ENCODE results near the gene SPOCK1.
"Not testable (repeated sequence)": the region's sequence is repeated elsewhere in the genome, so short reads cannot be mapped to it uniquely, and the experiment has no call there.

SPOCK1 gene

DNA sequence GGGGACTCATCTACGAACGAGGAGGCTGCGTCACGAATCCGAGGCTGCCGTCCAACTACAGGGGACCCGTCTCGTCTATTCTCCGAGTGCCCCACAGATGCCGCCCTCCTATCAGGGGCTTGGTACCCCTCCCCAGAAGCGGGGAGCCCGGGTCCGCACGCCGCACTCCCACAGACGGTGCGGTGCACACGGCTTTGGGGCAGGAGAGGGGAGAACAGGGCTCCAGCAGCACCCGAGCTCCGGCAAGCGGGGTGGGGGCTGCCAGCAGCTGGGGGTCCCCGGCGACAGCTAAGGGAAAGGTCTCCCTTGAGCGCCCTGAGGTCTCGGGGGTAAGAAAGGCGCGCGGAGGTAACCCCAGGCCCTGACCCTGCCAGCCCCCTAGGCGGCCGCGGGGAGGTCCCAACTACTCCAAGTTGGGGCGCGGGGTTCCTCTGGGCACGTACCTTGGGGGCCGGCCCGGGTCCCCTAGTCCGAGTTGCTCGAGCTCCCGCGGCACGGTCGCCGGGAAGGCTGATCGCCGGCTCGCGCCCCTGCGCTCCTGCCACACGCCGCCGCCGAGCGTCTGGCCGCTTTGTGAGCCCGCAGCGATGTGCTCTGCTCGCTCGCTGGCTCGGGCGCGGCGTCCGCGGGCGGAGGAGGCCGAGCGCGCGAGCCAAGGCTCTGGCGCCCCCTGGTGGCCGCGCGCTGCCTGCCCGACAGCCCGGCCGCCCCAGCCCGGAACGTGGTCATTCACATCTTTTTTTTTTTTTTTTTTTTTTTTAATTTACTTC lies at the start of gene SPOCK1:
Gene SPOCK1, minus strand, starts transcription at position 591 of the 770 bp plus-strand sequence.
- DNase-seq (ENCODE audit: low read depth in 2 of 2): peak; percentile 25 to 58

DNA sequence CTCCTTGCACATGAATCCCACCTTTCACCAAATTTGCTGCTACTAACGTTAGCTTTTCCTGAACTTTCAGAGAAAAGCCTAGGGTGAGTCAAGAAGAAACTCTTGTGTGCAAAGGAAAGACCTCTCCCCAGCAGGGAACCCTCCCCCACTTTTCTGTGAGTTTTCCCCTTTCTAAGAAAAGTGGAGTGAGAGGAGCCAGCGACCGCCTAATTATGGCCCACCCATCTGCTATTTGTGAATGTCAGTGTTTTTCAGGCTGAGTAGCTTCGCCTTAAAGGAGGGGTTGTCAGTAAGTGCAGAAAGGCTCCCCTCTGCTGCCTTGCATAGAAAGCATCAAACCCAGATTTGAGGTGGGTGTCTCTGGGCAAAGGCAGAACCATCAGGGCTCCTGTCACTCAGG lies 46.8 kb upstream of the SPOCK1 start:
- no peak for DNase-seq (ENCODE audit: low read depth in 2 of 2)

DNA sequence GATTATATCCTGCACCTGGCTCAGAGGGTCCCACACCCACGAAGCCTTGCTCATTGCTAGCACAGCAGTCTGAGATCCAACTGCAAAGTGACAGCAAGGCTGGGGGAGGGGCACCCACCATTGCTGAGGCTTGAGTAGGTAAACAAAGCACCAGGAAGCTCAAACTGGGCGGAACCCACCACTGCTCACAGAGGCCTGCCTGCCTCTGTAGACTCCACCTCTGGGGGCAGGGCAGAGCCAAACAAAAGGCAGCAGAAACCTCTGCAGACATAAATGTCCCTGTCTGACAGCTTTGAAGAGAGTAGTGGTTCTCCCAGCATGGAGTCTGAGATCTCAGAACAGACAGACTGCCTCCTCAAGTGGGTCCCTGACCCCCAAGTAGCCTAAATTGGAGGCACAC lies 36.3 kb upstream of the SPOCK1 start:
- not testable (repeated sequence) for DNase-seq (ENCODE audit: low read depth in 2 of 2)

DNA sequence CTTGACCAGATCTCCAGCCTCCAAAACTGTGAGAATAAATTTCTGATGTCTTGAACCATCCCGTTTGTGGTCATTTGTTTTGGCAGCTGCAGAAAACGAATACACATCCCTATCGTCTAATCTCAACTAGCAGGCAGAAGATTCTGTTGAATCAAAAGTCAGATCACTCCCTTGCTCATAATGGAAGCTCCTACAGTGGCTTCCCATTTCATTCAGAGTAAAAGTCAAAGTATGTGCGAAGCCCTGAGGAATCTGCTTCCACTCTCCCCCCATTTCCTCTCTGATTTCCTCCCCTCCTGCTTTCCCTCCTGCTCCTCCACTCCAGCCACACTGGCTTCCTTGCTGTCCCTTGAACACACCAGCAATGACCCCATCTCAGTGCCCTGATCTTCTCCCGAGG lies 34.8 kb upstream of the SPOCK1 start:
- no peak for DNase-seq (ENCODE audit: low read depth in 2 of 2)

DNA sequence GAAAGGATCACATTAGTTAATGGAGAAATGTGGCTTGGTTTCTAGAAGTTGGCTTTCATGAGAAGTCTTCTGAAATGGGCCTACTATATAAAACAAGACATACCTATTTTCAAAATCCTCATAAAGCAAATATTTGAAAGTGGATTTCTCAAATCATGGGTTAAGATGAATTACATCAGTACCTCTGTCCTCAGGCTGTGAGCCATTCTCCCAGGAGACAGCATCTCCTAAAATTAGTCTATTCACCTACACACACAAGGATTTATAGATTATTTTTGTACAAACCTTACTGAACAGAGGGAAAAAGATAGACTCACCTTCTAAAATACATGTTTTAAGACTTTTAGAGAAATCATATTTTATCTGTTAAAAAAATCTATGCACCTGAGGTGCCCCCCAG lies 32.1 kb upstream of the SPOCK1 start:
- DNase-seq (ENCODE audit: low read depth in 2 of 2): no peak

DNA sequence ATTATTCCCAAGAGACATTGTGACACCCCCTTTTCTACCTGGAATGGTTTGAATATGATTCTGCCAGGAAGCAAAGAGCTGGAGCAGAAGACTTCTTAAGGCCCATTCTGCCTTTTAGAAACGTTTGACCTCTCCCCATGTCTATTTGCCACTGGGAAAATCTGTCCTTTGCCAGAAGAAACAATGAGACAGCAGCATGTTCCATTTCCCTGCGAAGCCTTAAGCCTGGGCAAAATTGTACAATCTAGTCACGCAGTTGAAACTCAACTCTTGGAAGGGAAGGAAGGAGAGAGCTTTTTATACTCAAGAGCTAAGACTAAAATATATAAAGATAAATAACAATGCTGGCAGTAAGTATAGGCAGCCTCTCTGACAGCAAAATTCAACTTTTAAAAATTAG lies 22.1 kb upstream of the SPOCK1 start:
- DNase-seq (ENCODE audit: low read depth in 2 of 2): no peak

DNA sequence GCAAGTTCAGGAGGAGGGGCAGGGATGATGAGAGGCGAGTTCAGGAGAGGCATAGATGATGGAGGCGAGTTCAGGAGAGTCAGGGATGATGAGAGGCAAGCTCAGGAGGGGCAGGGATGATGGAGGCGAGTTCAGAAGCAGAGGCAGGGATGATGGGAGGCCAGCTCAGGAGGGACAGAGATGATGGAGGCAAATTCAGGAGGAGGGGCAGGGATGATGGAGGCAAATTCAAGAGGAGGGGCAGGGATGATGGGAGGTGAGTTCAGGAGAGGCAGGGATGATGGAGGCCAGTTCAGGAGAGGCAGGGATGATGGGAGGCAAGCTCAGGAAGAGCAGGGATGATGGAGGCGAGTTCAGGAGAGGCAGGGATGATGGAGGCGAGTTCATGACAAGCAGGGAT lies 17.8 kb upstream of the SPOCK1 start:
- DNase-seq (ENCODE audit: low read depth in 2 of 2): no peak

DNA sequence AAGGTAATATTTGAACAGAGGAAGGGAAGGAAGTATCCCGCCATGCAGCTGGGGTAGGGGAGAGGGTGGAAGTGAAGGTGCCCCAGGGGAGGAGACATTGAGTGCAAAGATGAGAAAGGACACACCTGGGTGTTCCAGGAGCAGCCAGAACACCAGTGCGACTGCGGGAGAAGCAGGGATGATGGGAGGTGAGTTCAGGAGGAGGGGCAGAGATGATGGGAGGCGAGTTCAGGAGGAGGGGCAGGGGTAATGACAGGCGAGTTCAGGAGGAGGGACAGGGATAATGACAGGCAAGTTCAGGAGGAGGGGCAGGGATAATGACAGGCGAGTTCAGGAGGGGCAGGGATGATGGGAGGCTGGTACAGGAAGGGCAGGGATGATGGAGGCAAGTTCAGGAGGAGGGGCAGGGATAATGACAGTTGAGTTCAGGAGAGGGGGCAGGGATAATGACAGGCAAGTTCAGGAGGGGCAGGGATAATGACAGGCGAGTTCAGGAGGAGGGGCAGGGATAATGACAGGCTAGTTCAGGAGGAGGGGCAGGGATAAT lies 17.2 kb upstream of the SPOCK1 start:
- DNase-seq (ENCODE audit: low read depth in 2 of 2): no peak

DNA sequence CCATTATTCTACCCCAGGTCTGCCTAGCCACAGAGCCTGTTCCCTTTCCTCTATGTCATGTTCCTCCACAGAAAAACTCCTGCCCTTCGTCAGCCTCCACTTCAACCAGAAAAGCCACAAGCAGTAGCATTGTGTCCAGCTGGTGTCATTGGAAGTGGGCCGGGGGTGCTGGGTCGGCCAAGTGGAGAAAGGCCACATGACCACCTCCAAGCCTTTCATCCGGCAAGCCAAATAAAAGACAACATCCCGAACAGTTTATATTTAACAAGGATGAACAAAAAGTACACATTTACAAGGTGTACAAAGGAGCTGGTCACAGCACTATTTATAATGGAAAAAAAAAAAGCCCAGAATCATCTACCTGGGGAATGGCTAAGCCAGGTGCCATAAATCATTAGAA lies 16.1 kb upstream of the SPOCK1 start:
- DNase-seq (ENCODE audit: low read depth in 2 of 2): no peak

DNA sequence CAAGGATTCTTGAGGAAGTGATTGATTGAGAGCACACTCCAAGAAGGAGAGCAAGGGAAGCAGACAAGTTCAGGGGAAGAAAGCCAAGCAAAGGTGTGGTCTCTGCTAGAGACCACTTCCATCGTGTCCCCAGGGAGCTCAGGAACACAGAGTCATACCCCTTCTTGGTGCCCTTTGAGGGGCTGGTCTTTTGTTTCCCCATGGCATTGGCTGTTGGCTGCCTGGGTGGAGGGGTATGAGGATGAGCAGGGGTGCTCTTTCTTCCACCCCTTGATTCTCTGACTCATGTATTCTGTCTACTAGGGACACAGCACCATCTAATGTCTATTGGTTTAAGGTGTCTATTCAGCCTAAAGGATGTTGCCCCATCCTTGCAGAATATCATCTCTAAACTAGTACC lies 11.5 kb upstream of the SPOCK1 start:
- no peak for DNase-seq (ENCODE audit: low read depth in 2 of 2)

DNA sequence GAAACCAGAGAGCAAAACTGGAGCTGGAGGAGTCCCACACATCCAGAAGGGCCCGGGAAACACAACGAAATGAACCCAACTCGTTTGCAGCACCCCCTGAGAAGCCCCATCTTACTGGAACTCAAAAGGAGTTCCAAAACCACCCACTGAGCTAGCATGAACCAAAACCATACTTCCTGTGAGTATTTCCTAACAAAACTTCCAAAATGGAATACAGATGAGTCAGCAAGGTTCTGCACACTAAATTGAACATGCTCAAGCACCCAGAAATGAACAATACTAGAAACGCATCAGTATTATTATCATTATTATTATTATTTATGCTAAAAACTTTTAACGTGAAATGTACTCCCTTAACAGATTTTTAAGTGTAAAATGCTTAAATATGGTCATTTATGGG lies 8.0 kb upstream of the SPOCK1 start:
- no peak for DNase-seq (ENCODE audit: low read depth in 2 of 2)

DNA sequence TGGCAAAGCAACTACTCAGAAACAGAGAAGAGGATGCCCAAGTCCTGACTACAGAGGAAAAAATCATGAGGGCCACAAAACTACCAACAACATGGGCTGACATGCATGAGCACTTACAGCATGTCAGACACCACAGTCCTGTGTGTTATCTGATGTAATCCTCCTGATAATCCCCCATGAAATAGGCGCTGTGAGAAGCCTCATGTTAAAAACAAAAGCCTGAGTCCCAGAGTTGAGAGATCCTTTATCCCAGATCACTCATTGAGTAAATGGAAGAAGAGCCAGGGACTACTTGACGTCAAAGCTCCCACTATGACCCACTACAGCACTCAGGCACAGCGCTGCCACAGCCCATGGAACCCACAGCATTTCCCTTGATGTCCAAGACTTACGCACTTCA lies 7.2 kb upstream of the SPOCK1 start:
- no peak for DNase-seq (ENCODE audit: low read depth in 2 of 2)

DNA sequence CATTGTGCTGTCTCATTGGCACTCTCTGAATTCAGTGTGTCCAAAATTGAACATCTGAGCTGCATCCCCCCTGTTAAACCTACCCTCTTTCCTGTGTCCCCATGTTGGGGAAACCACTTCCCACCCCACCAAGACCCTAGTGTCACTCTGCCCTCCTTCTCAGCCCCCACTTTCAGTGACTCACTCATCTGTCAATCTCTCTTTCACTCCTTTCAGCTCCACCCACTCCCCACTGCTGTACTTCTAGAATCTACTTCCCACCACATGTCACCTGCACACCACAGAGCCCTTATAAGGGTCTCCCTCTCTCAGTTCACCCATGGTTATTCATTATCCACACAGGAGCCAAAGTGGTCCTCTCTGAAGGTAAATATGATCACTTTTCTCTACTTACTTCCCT lies 5.8 kb upstream of the SPOCK1 start:
- no peak for DNase-seq (ENCODE audit: low read depth in 2 of 2)

DNA sequence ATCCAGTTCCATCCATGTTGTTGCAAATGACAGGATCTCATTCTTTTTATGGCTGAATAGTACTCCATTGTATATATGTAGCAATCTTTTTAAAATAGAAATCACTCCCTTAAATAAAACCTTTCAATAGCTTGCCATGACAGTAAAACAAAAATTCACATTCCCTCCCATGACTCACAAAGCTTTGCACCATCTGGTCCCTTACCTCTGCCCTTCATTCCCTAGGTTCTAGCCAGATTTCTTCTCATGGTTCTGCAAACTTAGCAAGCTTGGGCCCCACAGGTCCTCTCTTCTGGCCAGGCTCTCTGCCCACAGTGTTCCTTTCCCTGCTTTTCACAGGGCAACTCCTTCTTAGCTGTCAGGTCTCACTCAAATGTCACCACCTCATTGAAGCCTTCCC lies 4.3 kb upstream of the SPOCK1 start:
- DNase-seq (ENCODE audit: low read depth in 2 of 2): no peak

DNA sequence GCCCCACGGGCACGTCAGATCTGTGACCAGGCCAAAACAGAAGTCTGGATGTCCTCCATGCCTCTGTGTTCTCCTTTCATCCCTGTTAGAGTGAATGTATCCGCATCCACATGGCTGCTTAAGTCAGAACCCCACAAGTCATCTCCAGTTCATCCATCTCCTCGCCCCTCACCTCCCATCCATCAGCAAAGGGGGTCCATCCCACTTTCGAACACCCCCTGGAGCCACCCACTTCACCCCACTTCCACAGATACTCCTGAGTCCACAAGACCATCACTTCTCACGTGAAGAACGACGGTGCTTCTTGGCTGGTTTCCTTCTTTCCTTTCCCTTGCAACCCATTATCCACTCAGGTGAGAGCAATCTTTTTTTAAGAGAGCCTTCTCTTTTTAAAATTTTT lies 3.5 kb upstream of the SPOCK1 start:
- DNase-seq (ENCODE audit: low read depth in 2 of 2): no peak

DNA sequence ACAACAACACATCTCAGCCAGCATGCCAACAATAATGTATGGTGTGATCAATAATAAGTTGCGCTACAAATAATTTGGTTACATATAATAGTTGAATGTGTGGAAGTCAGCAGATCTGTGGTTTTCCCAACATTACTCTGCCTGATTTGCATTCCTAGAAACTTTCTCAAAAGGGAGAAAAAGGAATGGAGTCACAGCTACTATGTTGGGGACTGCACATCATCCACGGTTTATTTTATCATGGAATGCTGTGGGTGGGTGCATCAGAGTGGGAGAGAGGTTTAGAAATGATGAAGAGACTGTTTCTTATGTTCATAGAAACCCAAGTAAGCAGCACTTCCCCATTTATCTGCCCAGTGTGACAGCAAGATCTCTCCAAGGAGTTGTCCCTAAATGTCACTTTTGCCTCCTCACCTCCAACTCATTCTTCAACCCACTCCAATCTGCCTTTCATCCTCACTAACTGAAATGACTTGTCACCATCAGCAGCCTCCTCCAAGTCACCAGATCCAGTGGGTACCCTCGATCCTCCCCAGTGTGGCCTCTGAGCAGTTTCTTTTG lies 2.8 kb upstream of the SPOCK1 start:
- no peak for DNase-seq (ENCODE audit: low read depth in 2 of 2)

DNA sequence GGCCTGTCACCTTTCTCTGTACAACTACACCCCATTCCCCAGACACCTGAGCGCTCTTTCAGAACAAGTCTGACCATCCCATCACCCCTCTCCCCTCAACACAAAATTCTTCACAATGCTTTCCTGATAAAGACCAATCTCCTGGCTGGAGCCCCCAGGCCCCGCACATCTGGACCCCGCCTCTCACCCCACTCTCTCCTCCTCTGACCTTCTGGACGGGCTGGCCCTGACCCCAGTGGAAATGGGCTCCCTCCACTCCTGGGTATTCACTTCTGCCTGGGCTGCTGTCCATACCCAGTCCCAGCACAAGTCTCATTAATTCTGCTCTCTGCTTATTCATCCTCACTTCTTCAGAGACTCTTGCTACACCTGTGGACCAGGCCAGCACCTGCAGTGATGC lies 2.1 kb upstream of the SPOCK1 start:
- DNase-seq (ENCODE audit: low read depth in 2 of 2): no peak

DNA sequence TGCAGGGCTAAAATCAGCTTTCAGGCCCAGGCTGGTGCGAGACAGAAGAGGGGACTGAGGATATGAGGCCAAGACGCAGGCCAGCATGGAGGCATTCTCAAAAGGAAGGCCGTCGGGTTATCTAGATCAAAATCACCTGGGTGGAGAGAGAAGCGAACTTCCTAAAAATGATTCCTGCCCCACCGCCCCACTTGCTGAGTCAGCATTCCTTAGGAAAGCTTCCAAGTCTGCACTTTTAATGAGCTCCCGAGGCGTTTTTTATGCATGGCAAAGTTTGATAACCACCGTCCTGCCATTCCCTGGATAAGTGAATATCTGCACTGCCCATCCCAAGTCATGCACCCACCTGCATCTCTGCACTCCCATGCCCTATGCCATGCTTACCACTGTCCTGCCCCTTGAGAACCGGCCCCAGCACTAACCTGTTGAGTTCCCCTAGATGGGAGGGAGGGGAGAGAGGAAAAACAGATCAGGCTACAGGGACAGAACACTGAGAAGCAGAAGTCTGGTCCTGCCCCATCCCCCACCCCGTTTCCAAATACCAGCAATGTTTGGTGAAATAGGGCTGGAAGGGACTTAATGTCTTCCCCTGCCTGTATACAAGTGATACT lies 1.6 kb upstream of the SPOCK1 start:
- no peak for DNase-seq (ENCODE audit: low read depth in 2 of 2)

DNA sequence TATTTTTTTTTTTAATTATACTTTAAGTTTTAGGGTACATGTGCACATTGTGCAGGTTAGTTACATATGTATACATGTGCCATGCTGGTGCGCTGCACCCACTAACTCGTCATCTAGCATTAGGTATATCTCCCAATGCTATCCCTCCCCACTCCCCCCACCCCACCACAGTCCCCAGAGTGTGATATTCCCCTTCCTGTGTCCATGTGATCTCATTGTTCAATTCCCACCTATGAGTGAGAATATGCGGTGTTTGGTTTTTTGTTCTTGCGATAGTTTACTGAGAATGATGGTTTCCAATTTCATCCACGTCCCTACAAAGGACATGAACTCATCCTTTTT lies 351 bp upstream of the SPOCK1 start:
- DNase-seq (ENCODE audit: low read depth in 2 of 2): not testable (repeated sequence)

DNA sequence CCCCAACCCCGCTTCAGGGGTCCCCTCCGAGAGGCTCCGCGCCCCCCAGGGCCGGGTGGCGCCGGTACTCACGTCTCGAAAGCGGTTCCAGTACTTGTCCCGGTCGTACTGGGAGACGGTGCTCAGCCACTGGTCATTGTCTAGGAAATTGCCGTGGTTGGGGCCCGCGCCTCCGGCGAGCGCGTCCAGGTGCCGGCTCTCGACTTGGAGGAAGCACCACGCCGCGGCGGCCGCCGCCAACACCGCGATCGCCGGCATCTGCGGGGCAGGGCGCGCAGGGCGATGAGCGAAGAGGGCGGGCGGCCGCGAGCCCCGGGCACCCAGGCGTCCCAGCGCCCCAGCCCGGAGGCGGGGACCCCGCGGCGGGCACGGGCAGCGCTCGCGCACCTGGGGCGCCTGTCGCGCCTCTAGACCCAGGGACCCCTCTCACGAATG lies 808 bp downstream of the SPOCK1 start:
- no peak for DNase-seq (ENCODE audit: low read depth in 2 of 2)

DNA sequence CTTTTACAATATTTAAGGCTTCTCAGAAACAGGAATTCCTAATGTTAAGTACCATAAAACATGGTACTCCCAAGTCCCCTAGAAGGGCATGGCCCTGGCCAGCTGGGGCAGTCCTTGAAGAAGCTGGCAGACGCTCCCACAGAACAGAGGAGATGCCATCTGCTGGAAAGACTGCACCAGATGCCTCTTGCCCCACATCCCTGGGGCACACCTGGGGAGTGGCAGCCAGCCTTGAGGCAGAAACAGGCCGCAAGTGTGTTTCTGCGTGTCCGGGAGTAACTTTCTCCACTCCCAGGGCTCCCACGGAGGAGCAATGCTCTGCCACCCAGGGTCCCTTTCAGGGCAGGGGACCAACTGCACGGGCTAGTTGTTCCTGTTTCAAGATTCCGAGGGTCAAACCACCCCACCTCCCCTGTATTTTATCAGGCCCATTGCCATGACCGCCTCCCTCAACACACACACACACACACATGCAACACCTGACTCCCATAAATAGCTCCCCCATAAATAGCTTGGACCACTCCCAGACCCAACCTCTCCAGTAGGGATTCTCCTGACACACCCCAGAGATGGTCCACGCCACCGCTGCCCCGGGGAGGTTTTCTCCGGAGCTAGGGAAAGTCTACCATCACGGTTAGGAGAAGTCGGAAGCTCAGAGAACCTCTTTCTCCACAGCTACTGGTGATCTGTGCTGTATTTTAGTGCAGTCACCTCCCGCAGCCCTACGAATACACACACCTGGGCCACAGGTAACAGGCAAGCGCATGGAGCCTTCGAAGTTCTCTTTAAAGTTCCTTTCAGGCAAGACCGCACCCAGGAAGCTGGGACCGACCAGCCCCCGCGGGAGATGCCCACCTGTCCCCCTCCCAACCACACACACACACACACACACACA lies 1.5 kb downstream of the SPOCK1 start:
- DNase-seq (ENCODE audit: low read depth in 2 of 2): no peak

DNA sequence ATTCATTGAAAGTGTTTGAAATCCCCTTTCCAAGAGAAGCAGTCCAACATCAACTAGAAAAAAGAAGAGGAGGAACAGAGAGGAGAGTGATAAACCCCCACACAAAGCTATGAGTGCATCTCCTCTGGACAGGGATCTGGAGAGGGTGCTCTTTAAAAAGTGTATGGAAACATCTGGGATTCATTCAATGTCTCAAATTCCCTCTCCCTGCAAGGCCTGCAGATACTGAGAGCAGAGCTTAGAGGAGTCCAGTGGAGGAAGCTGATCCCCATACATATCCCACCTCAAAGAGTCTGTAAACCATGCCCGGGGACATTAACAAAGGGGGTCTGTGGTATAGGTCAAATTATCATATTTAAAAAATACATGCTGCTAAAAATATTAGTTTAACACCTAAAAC lies 2.2 kb downstream of the SPOCK1 start:
- no peak for DNase-seq (ENCODE audit: low read depth in 2 of 2)

All from stimulated activated CD4-positive, alpha-beta T cell treated with anti-CD3 and anti-CD28 coated beads, Interleukin-1b, Interleukin-23, amount 100 ng/mL, for 4 hours (primary cell).